GM12878 (cell line): ENCODE measurements around the gene SPTSSB. TPM values are rescaled to one million over a fixed set of nuclear protein-coding genes. Genes with fewer than 3 reads are reported as not detected.

ENCODE experiments used
- ATAC-seq: fragments of 200-7000 bp; cut with Tn5 transposase; 3 replicates; pipeline ENCODE4 v1.9.1; 2020; ENCODE audit warnings: mild to moderate bottlenecking, moderate library complexity
- BruUV-seq: library from RNA; stranded (reverse); fragments of 400-500 nt; replicated peaks from 2 replicates; lab custom pipeline; 2021; lab: Mats Ljungman, UMichigan
- CTCF ChIA-PET: fragments of 300-600 bp; sonication (Branson Sonifier 250); formaldehyde crosslinking; extraction: SDS; loops from one replicate; lab custom pipeline; 2021; ENCODE audit warnings: inconsistent platforms; lab: Yijun Ruan, JAX
- POLR2A ChIA-PET: fragments of 350-600 bp; formaldehyde crosslinking; extraction: SDS; loops from one replicate; lab custom pipeline; 2021; ENCODE audit warnings: inconsistent platforms; lab: Charles Lee
- RAD21 ChIA-PET: fragments of 300-600 bp; sonication (Branson Sonifier 250); formaldehyde crosslinking; loops from one replicate; lab custom pipeline; 2023; ENCODE audit warnings: antibody characterized with exemption; ENCODE audit not compliant: unreplicated experiment; lab: Charles Lee
- SMC1A ChIA-PET: fragments of 300-600 bp; sonication (Branson Sonifier 250); formaldehyde crosslinking; loops from one replicate; lab custom pipeline; 2023; ENCODE audit not compliant: unreplicated experiment, uncharacterized antibody; lab: Charles Lee
- DNase-seq: peaks from one replicate; pipeline ENCODE4 v3.0.0-alpha.2; 2011; ENCODE audit warnings: low read depth, low spot score
- FAIRE-seq: peaks from 3 replicates; lab custom pipeline; 2011; peaks lifted over from hg19 to GRCh38; lab: Jason Lieb, UNC
- H2AFZ ChIP-seq: 2 replicates; pipeline ENCODE4 v1.6.0; 2011; ENCODE audit warnings: low read depth, low read length, control low read depth; ENCODE audit not compliant: control insufficient read depth
- H3K27ac ChIP-seq: 2 replicates; pipeline ENCODE4 v1.5.1; 2011; ENCODE audit warnings: control low read depth; ENCODE audit not compliant: control insufficient read depth, insufficient read depth
- H3K27me3 ChIP-seq, 2 experiments: replicated peaks in 1 of 2; 2 replicates each; pipeline versions ENCODE4 v1.6.0 to v1.6.1; 2011; ENCODE audit warnings: low read length in 1 of 2; ENCODE audit not compliant: control insufficient read depth in 2 of 2, insufficient read depth in 2 of 2
- H3K36me3 ChIP-seq, 2 experiments: 2 replicates each; pipeline ENCODE4 v1.5.1; 2011; ENCODE audit warnings: low read length in 1 of 2; ENCODE audit not compliant: control insufficient read depth in 2 of 2, insufficient read depth in 2 of 2
- H3K4me1 ChIP-seq: 2 replicates; pipeline ENCODE4 v1.6.1; 2011; ENCODE audit warnings: mild to moderate bottlenecking, low read length, moderate library complexity, mixed read lengths; ENCODE audit not compliant: control insufficient read depth, insufficient read depth
- H3K4me2 ChIP-seq: 2 replicates; pipeline ENCODE4 v1.6.0; 2011; ENCODE audit warnings: control low read depth; ENCODE audit not compliant: control insufficient read depth, insufficient read depth
- H3K4me3 ChIP-seq: fragments of 200-600 bp; sonication (generic); 2 replicates; pipeline ENCODE4 v1.5.1; 2016
- H3K79me2 ChIP-seq: 2 replicates; pipeline ENCODE4 v1.6.0; 2011; ENCODE audit warnings: low read length; ENCODE audit not compliant: control insufficient read depth, insufficient read depth
- H3K9ac ChIP-seq: 2 replicates; pipeline ENCODE4 v1.8.0; 2011; ENCODE audit warnings: low read length, control low read depth, mixed read lengths; ENCODE audit not compliant: control insufficient read depth, insufficient read depth
- H3K9me3 ChIP-seq: replicated peaks from 3 replicates; pipeline ENCODE4 v1.5.1; 2011; ENCODE audit warnings: mild to moderate bottlenecking, low read length; ENCODE audit not compliant: control insufficient read depth, insufficient read depth
- H4K20me1 ChIP-seq: 2 replicates; pipeline ENCODE4 v1.6.0; 2011; ENCODE audit not compliant: control insufficient read depth, insufficient read depth
- ATF7 ChIP-seq: fragments of 450-650 bp; IDR thresholded peaks from 2 replicates; pipeline ENCODE4 v1.6.1; 2016; ENCODE audit warnings: low read depth, mild to moderate bottlenecking
- BCL11A ChIP-seq: IDR thresholded peaks from 2 replicates; pipeline ENCODE4 v1.6.1; 2011; ENCODE audit warnings: low read depth, low read length
- BHLHE40 ChIP-seq, 2 experiments: fragments of 450-650 bp in 1 of 2; IDR thresholded peaks; 2 replicates each; pipeline ENCODE4 v1.6.1; 2011 to 2017; ENCODE audit warnings: low read depth in 2 of 2, borderline replicate concordance in 1 of 2, improper control_type of control experiment in 1 of 2, low read length in 1 of 2, mild to moderate bottlenecking in 1 of 2
- EP300 ChIP-seq, 2 experiments: fragments of 150-350 bp in 1 of 2; IDR thresholded peaks; 2 replicates each; pipeline ENCODE4 v1.6.1; 2011 to 2012; ENCODE audit warnings: low read depth in 2 of 2, low read length in 2 of 2, borderline replicate concordance in 1 of 2, improper control_type of control experiment in 1 of 2, inconsistent platforms in 1 of 2; ENCODE audit not compliant: control insufficient read depth in 1 of 2
- EZH2 ChIP-seq: IDR thresholded peaks from 2 replicates; pipeline ENCODE4 v1.6.1; 2012; ENCODE audit warnings: low read depth, mild to moderate bottlenecking, control low read depth, inconsistent platforms, low read length, borderline replicate concordance; ENCODE audit not compliant: control insufficient read depth
- FOXM1 ChIP-seq: IDR thresholded peaks from 2 replicates; pipeline ENCODE4 v1.6.1; 2012; ENCODE audit warnings: low read depth, mild to moderate bottlenecking, inconsistent platforms, low read length, moderate library complexity
- IKZF1 ChIP-seq: fragments of 450-650 bp; conservative IDR thresholded peaks from 2 replicates; pipeline ENCODE4 v1.6.1; 2017; ENCODE audit warnings: antibody characterized with exemption, mild to moderate bottlenecking
- IKZF2 ChIP-seq, 2 experiments: fragments of 450-650 bp; IDR thresholded peaks; 2 replicates each; pipeline ENCODE4 v1.6.1; 2017; ENCODE audit warnings: mild to moderate bottlenecking in 2 of 2, moderate library complexity in 2 of 2
- MTA2 ChIP-seq: fragments of 450-650 bp; IDR thresholded peaks from 2 replicates; pipeline ENCODE4 v1.6.1; 2016; ENCODE audit warnings: low read depth, mild to moderate bottlenecking, moderate library complexity
- RUNX3 ChIP-seq: IDR thresholded peaks from 2 replicates; pipeline ENCODE4 v1.6.1; 2012; ENCODE audit warnings: low read length, inconsistent platforms
- STAT1 ChIP-seq: fragments of 450-650 bp; conservative IDR thresholded peaks from 2 replicates; pipeline ENCODE4 v1.6.1; 2014; ENCODE audit warnings: antibody characterized with exemption, mild to moderate bottlenecking
- WGBS: methylation state at CpG from one replicate; pipeline ENCODE4 v1.1.6; 2016; ENCODE audit warnings: low lambda C conversion rate; ENCODE audit not compliant: insufficient replicate concordance, insufficient coverage; ENCODE audit errors: missing lambda C conversion rate; 5-methylcytosine and 5-hydroxymethylcytosine counted together
- in situ Hi-C: fragments of 300-500 bp; cut with MboI; formaldehyde crosslinking; loops from 9 replicates; pipeline ENCODE4 v1.14.3; 2018; ENCODE audit warnings: mixed read lengths
- intact Hi-C: fragments of 100-400 bp; cut with micrococcal nuclease; formaldehyde crosslinking; loops from one replicate; pipeline ENCODE4 v1.14.2; 2022; ENCODE audit not compliant: unreplicated experiment
- polyA plus RNA-seq, 11 experiments: library from polyadenylated mRNA; depleted of rRNA in 4 of 11; unstranded in 6 of 11; stranded (reverse) in 5 of 11; fragments of >200 nt; fragmentation: Nextera tagmentation in 4 of 11; fragmentation: Illumina TruSeq in 1 of 11; extraction: Ambion mirVana in 4 of 11; extraction: Trizol in 1 of 11; gene quantifications; 1 replicate in 1 of 11; 2 replicates in 10 of 11; pipeline versions ENCODE4 v1.2.1 to v1.2.3, GENCODE V29; 2011 to 2016; ENCODE audit warnings: inconsistent platforms in 2 of 11, missing spikeins in 2 of 11, low read depth in 1 of 11
- total RNA-seq, 4 experiments: library from RNA; depleted of rRNA in 3 of 4; stranded (reverse); fragments of >200 nt in 3 of 4; fragmentation: Illumina TruSeq in 1 of 4; extraction: Trizol in 1 of 4; gene quantifications; 2 replicates each; pipeline versions ENCODE4 v1.2.1 to v1.2.3, GENCODE V29; 2013 to 2021
- TF ChIP-seq, protein P1 (sequence below): fragments of 450-650 bp; IDR thresholded peaks from 2 replicates; pipeline ENCODE4 v1.6.1; 2016; ENCODE audit warnings: mild to moderate bottlenecking

Gene SPTSSB
- total and polyA plus RNA-seq, 10 of the 15 experiments (the other 5 are each of a cell fraction or from before 2014, with no cell fraction given), result 0.19 to 30.6 (median 0.91) TPM

DNA sequence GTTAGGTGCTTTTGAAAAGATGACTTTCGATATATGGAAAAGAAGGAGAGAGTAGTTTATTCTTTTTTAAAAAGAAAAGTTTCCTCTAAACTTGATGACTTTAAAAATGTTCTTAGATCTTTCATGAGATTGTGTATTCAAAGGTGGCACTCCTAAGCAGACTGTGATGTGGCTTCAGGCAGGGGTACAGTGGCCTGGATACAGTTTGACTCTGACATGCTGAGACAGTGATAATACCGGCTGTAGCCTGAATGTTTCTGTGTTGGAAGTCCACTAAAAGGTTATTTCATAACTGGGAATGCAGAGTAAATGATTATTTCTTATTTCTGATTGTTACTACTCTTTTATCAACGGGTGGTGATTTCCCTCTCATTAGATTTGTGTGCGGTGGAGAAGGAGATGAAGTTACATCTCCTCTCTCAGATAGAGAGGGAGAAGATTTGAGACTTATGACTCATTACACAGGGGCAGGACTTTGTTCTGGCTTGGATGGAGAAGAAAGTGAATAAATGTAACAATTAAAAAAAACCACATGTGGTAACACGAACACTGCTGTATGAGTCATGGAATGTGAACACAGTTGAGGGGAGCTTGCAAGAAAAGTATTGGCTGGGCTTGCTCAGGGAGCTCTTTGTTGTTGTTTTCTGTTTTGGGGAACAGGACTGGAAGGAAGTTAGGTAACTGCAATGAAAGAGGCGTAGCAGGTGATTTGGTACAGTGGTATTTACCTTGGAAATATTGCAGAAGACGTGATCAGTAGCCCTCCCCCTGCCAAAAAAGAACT, 21.6 kb downstream of the SPTSSB start:
- Histone ChIP-seq H4K20me1 (no peaks in the 10 kb centered on the region), H3K27ac (no peak overlapping the region), H3K4me2 (no peak overlapping the region), H3K9ac (no peak overlapping the region), H2AFZ (no peak overlapping the region), H3K36me3 (no peaks in the 10 kb centered on the region), H3K4me3 (no peak overlapping the region), H3K9me3 (no peaks in the 10 kb centered on the region), H3K27me3 (no peaks in the 10 kb centered on the region), H3K4me1 (no peaks in the 10 kb centered on the region), H3K79me2 (no peaks in the 10 kb centered on the region)
- ATAC-seq, result peak; percentile 86
- no peak for DNase-seq
- SMC1A ChIA-PET, result interaction anchor here (0.6 to 1.5 kb wide), 12 partner anchors 13 to 75 kb away, joined by 3 to 7 read pairs (median 4); no protein-coding TSS in a partner anchor
- CTCF ChIA-PET, result interaction anchor here (0.6 to 1.7 kb wide), 4 partner anchors 16 to 393 kb away, joined by 3 to 4 read pairs (median 4); no protein-coding TSS in a partner anchor
- WGBS, result 19% methylated on average over 7 of the region's 7 CpGs
- POLR2A ChIA-PET, result interaction anchor here (1.1 kb wide), 1 partner anchor 41 kb away, joined by 3 read pairs; no protein-coding TSS in a partner anchor
- peak; percentile 65; the same call in 1 of the 2 replicates for TF ChIP-seq ATF7
- TF ChIP-seq EZH2, result no peak
- peak; percentile 37; the same call in 1 of the 2 replicates for TF ChIP-seq IKZF1
- peak; percentile 59 for TF ChIP-seq RUNX3
- peak; percentile 67; the same call in 1 of the 2 replicates for TF ChIP-seq BCL11A
- TF ChIP-seq, protein P1, sequence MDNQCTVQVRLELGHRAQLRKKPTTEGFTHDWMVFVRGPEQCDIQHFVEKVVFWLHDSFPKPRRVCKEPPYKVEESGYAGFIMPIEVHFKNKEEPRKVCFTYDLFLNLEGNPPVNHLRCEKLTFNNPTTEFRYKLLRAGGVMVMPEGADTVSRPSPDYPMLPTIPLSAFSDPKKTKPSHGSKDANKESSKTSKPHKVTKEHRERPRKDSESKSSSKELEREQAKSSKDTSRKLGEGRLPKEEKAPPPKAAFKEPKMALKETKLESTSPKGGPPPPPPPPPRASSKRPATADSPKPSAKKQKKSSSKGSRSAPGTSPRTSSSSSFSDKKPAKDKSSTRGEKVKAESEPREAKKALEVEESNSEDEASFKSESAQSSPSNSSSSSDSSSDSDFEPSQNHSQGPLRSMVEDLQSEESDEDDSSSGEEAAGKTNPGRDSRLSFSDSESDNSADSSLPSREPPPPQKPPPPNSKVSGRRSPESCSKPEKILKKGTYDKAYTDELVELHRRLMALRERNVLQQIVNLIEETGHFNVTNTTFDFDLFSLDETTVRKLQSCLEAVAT, result no peak
- peak; percentile 63 to 70; a peak in 3 of 4 replicates for TF ChIP-seq IKZF2 (IDR thresholded peaks at IDR 0.05)
- peak in 1 of 2 experiments; percentile 32; a peak in 1 of 4 replicates for TF ChIP-seq BHLHE40 (IDR thresholded peaks at IDR 0.05; ENCODE audit: borderline replicate concordance in 1 of 2, low read depth in 2 of 2, low read length in 1 of 2)
- TF ChIP-seq FOXM1, result no peak
- peak; percentile 93 for TF ChIP-seq MTA2
- TF ChIP-seq STAT1, result no peak
- 0 out of 4 replicates have a peak, but pooled peaks of 1 of the 2 experiments have one; percentile 16 for TF ChIP-seq EP300 (IDR thresholded peaks at IDR 0.05; ENCODE audit: borderline replicate concordance in 1 of 2, control insufficient read depth in 1 of 2, low read depth in 2 of 2, low read length in 2 of 2)
- in situ Hi-C loops, result no loop called here
- no TSS peak for BruUV-seq
- FAIRE-seq, result no peak
- RAD21 ChIA-PET, result no interaction called here
- intact Hi-C loops, result loop anchor here (1.0 to 2.0 kb wide), 2 partner anchors 21 to 38 kb away; partner anchors contain the start of gene SPTSSB
